T1000 (cell line): ENCODE measurements around the gene ARHGEF17.
A peak's percentile ranks its signal among the peaks of the same experiment; 100 is the strongest.

ENCODE experiments used
- DNase-seq: peaks from one replicate; lab custom pipeline; 2025; ENCODE audit warnings: mixed read lengths; lab: John Stamatoyannopoulos, UW

The ARHGEF17 gene

GRCh38 chr11:73393479-73394415 is 85.7 kb downstream of the ARHGEF17 start:
- peak; percentile 38 for DNase-seq

GRCh38 chr11:73394416-73395296 is 86.6 kb downstream of the ARHGEF17 start:
- DNase-seq: no peak

GRCh38 chr11:73395297-73396208 is 87.5 kb downstream of the ARHGEF17 start:
- no peak for DNase-seq

- DNase-seq: no peak
Observed at GRCh38 chr11:73396251-73396930, 88.3 kb downstream of the ARHGEF17 start.

- DNase-seq: no peak
Observed at GRCh38 chr11:73396985-73397384, 88.9 kb downstream of the ARHGEF17 start.

GRCh38 chr11:73397468-73398131 is 89.5 kb downstream of the ARHGEF17 start:
- no peak for DNase-seq

GRCh38 chr11:73398132-73398526 is 90.1 kb downstream of the ARHGEF17 start:
- no peak for DNase-seq

- no peak for DNase-seq
Observed at GRCh38 chr11:73398721-73399120, 90.6 kb downstream of the ARHGEF17 start.

- DNase-seq: no peak
Observed at GRCh38 chr11:73399159-73399590, 91.1 kb downstream of the ARHGEF17 start.

- DNase-seq: no peak
Observed at GRCh38 chr11:73399636-73400035, 91.6 kb downstream of the ARHGEF17 start.

GRCh38 chr11:73400293-73400692 is 92.2 kb downstream of the ARHGEF17 start:
- DNase-seq: no peak

- DNase-seq: no peak
Observed at GRCh38 chr11:73401217-73401923, 93.3 kb downstream of the ARHGEF17 start.

- no peak for DNase-seq
Observed at GRCh38 chr11:73401924-73402833, 94.1 kb downstream of the ARHGEF17 start.

GRCh38 chr11:73402834-73403185 is 94.7 kb downstream of the ARHGEF17 start:
- no peak for DNase-seq

GRCh38 chr11:73403541-73403940 is 95.5 kb downstream of the ARHGEF17 start:
- DNase-seq: no peak

GRCh38 chr11:73404048-73404447 is 96.0 kb downstream of the ARHGEF17 start:
- DNase-seq: no peak

- no peak for DNase-seq
Observed at GRCh38 chr11:73404506-73405145, 96.5 kb downstream of the ARHGEF17 start.

- no peak for DNase-seq
Observed at GRCh38 chr11:73405146-73405510, 97.1 kb downstream of the ARHGEF17 start.
